Measurements from ENCODE around the gene RAVER2.
"Not testable (repeated sequence)": the region's sequence is repeated elsewhere in the genome, so short reads cannot be mapped to it uniquely, and the experiment has no call there.

The RAVER2 gene, protein sequence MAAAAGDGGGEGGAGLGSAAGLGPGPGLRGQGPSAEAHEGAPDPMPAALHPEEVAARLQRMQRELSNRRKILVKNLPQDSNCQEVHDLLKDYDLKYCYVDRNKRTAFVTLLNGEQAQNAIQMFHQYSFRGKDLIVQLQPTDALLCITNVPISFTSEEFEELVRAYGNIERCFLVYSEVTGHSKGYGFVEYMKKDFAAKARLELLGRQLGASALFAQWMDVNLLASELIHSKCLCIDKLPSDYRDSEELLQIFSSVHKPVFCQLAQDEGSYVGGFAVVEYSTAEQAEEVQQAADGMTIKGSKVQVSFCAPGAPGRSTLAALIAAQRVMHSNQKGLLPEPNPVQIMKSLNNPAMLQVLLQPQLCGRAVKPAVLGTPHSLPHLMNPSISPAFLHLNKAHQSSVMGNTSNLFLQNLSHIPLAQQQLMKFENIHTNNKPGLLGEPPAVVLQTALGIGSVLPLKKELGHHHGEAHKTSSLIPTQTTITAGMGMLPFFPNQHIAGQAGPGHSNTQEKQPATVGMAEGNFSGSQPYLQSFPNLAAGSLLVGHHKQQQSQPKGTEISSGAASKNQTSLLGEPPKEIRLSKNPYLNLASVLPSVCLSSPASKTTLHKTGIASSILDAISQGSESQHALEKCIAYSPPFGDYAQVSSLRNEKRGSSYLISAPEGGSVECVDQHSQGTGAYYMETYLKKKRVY

GRCh38 chr1:64744492-64745180, at the start of gene RAVER2:
TSS of gene RAVER2 (plus strand) at chr1:64745075. CDS start at chr1:64745173, 98 bp downstream.
- DNase-seq = peak; percentile 60

- no peak for DNase-seq
Measured at GRCh38 chr1:64696879-64697278, 48.0 kb upstream of the RAVER2 start.

- DNase-seq = no peak
Measured at GRCh38 chr1:64699327-64699726, 45.5 kb upstream of the RAVER2 start.

DNA sequence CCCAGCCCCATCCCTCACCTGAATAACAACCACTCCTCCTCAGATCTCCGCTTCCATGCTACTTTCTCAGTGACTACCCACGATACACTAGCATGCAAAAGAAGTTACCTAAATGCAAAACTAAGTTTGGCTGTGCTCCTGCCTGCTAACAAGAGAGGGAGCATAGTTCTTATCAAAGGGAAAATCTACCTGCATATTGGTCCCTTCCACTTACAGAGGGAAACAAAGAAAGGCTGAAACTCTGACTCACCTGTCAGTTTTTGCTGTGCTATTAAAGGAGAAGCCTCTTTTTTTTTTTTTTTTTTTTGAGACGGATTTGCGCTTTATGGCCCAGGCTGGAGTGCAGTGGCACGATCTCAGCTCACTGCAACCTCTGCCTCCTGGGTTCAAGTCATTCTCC, 43.8 kb upstream of the RAVER2 start:
- DNase-seq = no peak

- no peak for DNase-seq
Measured at GRCh38 chr1:64701886-64702285, 43.0 kb upstream of the RAVER2 start.

DNA sequence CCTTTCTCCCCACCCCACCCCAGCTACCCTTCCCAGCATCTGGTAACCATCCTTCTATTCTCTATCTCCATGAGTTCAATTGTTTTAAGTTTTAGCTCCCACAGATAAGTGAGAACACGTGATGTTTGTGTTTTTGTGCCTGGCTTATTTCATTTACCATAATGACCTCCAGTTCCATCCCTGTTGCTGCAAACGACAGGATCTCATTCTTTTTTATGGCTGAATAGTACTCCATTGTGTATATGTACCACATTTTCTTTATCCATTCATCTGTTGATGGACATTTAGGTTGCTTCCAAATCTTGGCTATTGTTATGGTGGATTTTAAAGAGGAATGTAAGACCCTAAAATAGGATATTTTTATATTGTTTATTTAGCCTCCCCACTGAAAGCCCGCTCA, 42.2 kb upstream of the RAVER2 start:
- not testable (repeated sequence) for DNase-seq

GRCh38 chr1:64703600-64703999, 41.3 kb upstream of the RAVER2 start:
- no peak for DNase-seq

DNA sequence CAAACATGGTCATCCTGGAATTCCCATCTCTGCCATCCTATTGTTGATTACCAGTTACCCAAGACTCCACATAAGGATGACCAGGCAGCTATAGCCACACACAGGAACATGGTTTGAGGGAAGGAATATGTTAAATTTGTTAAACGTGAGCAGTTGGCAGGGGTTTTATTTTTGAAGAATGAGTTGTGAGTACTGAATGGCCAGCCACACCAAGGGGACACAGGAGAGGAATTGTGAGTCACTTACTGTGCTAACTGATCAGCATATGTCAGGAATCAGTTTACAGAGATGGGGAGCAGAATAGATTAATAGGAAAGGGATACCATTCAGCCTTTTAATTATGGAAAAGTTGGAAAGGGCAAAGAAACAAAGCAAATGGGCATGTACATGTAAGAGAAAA, 39.3 kb upstream of the RAVER2 start:
- DNase-seq = no peak

- DNase-seq = no peak
Measured at GRCh38 chr1:64711266-64711665, 33.6 kb upstream of the RAVER2 start.

GRCh38 chr1:64712049-64712448, 32.8 kb upstream of the RAVER2 start:
- no peak for DNase-seq

- no peak for DNase-seq
Measured at GRCh38 chr1:64715186-64715585, 29.7 kb upstream of the RAVER2 start.

DNA sequence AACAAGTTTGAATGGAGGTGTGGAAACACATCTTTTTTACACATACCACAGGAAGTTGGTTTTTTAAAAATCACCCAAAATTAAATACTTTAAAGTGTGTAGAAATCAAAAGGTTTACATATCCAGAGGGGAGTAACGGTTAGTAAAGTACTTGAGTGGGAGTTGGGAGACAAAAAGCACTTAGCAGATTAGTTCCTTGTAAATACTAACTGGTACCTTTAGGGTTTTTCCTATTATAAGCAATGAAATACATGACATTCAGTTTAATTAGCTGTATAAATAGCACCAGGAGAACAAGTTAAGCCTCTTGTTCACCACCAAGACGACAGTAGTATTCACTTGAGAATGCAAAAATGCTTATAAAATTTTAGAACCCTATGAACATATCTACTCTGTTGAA, 23.7 kb upstream of the RAVER2 start:
- no peak for DNase-seq

GRCh38 chr1:64721576-64722145, 23.2 kb upstream of the RAVER2 start:
- no peak for DNase-seq

DNA sequence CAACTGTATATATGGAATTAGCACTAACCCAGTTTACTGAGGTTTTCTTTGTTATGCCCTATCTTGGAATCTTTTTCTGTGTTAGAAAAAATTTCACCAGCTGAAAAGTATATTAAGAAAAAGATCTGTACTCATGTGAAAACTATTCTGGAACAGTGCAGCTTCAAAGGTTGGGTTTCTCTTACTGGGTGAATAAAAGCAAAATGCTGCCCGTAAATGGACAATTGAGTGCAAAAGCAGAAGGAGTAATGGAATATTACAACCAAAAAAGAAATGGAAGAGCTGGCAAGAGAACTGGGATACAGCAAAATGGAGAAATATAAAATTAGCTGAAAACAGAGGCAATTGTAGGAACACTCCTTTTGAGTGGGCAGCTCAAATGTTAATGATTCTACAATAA, 17.0 kb upstream of the RAVER2 start:
- no peak for DNase-seq

DNA sequence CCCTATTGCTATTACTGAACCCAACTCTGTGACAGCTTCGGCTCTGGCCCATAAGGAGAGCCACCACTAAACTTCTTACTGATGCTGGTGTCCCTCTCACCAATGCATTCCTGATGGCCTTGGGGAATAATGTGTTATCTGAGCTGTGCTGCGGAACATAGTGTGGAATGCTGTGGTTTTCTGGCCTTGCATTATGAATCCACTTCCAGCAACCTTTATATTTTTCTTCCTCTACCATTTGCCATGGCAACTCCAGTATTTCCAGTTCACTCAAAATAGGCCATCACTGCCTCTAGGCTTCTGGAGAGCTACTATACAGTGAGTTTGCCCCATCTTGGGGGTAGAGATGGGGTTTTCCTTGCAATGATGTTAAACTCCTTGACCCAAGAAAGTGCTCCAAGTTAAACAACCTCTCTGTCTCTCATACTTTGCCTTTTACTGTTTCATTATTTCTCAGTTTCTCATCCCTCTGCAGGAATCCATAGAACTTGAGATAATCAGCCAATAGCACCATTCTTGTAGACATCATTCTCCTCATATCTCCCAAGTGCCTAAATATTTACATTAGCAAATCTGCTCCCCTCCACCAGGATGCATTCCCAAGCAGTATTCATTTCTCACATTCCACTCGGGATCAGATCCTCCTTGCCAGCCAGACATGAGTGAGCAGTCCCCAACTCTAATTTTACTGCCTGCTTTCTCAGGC, 11.1 kb upstream of the RAVER2 start:
- DNase-seq = no peak

GRCh38 chr1:64734287-64734652, 10.6 kb upstream of the RAVER2 start:
- no peak for DNase-seq

- DNase-seq = not testable (repeated sequence)
Measured at GRCh38 chr1:64740687-64741086, 4.2 kb upstream of the RAVER2 start.

- DNase-seq = peak; percentile 60
Measured at GRCh38 chr1:64743954-64744491, 852 bp upstream of the RAVER2 start.

- peak; percentile 19 for DNase-seq
Measured at GRCh38 chr1:64745181-64745985, 508 bp downstream of the RAVER2 start.

- no peak for DNase-seq
Measured at GRCh38 chr1:64745986-64746940, 1.4 kb downstream of the RAVER2 start.
